ENCODE results near the gene METAP2. TPM values are rescaled to one million over a fixed set of nuclear protein-coding genes. Genes with fewer than 3 reads are reported as not detected.

The METAP2 gene
- total and polyA plus RNA-seq, 8 donors, result 22.4 to 57.2 (median 31.6) TPM

GRCh38 chr12:95545731-95546490 lies 72.0 kb downstream of the METAP2 start:
- TF ChIP-seq CTCF (IDR thresholded peaks at IDR 0.05), result no peak
- DNase-seq (no peak), ATAC-seq (no peak), FAIRE-seq (no peak)
- H3K9me3 ChIP-seq, result no peaks in the 10 kb centered on the region
- intact Hi-C loops (cut with DNase I), result no loop called here
- no peak overlapping the region for H3K27ac ChIP-seq
- peaks cover 0 to 3% (median 0%) of the 10 kb centered on the region in 3 donors for H3K4me1 ChIP-seq
- no peaks in the 10 kb centered on the region for H3K36me3 ChIP-seq
- WGBS, 2 donors, result 64 to 70% methylated on average over 8 of the region's 8 CpGs
- no peaks in the 10 kb centered on the region for H3K27me3 ChIP-seq
- no peak overlapping the region for H3K4me3 ChIP-seq

- no peak for FAIRE-seq
- intact Hi-C loops (cut with DNase I), result no loop called here
- WGBS, 2 donors, result 80 to 88% methylated on average over 9 of the region's 9 CpGs
Measured at GRCh38 chr12:95546491-95546813, 72.5 kb downstream of the METAP2 start.

GRCh38 chr12:95547522-95548055 lies 73.6 kb downstream of the METAP2 start:
- Histone ChIP-seq H3K4me3 (peak overlapping the region; percentile 35 to 97 (median 85)), H3K36me3 (no peaks in the 10 kb centered on the region), H3K27me3 (no peaks in the 10 kb centered on the region), H3K9me3 (no peaks in the 10 kb centered on the region), H3K27ac (peak overlapping the region; percentile 57 to 76 (median 66)), H3K4me1 (peaks cover 0 to 3% (median 0%) of the 10 kb centered on the region in 3 donors)
- TF ChIP-seq CTCF (IDR thresholded peaks at IDR 0.05), result no peak
- peak; percentile 13 to 35 (median 14) for ATAC-seq
- no peak for FAIRE-seq
- DNase-seq, result peak in 2 of 6 donors; percentile 17 to 19
- WGBS, 2 donors, result 11 to 12% methylated on average over 9 of the region's 9 CpGs
- intact Hi-C loops (cut with DNase I), result no loop called here

More at GRCh38 chr12:95546491-95546813, 72.5 kb downstream of the METAP2 start:
- peaks cover 0 to 3% (median 0%) of the 10 kb centered on the region in 3 donors for H3K4me1 ChIP-seq
- no peak for ATAC-seq
- H3K36me3 ChIP-seq, result no peaks in the 10 kb centered on the region
- H3K9me3 ChIP-seq, result no peaks in the 10 kb centered on the region
- TF ChIP-seq CTCF (IDR thresholded peaks at IDR 0.05), result no peak
- no peak for DNase-seq
- H3K4me3 ChIP-seq, result no peak overlapping the region
- no peak overlapping the region for H3K27ac ChIP-seq
- no peaks in the 10 kb centered on the region for H3K27me3 ChIP-seq

GRCh38 chr12:95548056-95548538 lies 74.1 kb downstream of the METAP2 start:
- H3K27ac ChIP-seq, result peak overlapping the region; percentile 57 to 76 (median 66)
- H3K4me3 ChIP-seq, result peak overlapping the region; percentile 35 to 97 (median 85)
- DNase-seq (peak; percentile 47 to 80 (median 56)), FAIRE-seq (no peak), ATAC-seq (peak; percentile 68 to 80 (median 74))
- H3K4me1 ChIP-seq, result peaks cover 0 to 3% (median 0%) of the 10 kb centered on the region in 3 donors
- H3K9me3 ChIP-seq, result no peaks in the 10 kb centered on the region
- no peaks in the 10 kb centered on the region for H3K36me3 ChIP-seq
- intact Hi-C loops (cut with DNase I), result no loop called here
- no peaks in the 10 kb centered on the region for H3K27me3 ChIP-seq
- WGBS, 2 donors, result 0 to 1% methylated on average over 49 to 50 of the region's 50 CpGs
- no peak for TF ChIP-seq CTCF (IDR thresholded peaks at IDR 0.05)

Measured in pancreas (tissue), 10 donors.